Ectodermal cell (in vitro differentiated cells): ENCODE data around the gene COL6A3. TPM values are rescaled to one million over a fixed set of nuclear protein-coding genes. Genes with fewer than 3 reads are reported as not detected.

Experiments used
- H3K27ac ChIP-seq: 2 replicates; pipeline ENCODE4 v1.7.0; 2013; ENCODE audit warnings: mild to moderate bottlenecking, low read depth, low read length; ENCODE audit not compliant: insufficient read depth, poor library complexity, severe bottlenecking
- H3K27me3 ChIP-seq: 2 replicates; pipeline ENCODE4 v1.7.0; 2013; ENCODE audit warnings: mild to moderate bottlenecking, low read length; ENCODE audit not compliant: insufficient read depth, control insufficient read depth, poor library complexity, severe bottlenecking
- H3K36me3 ChIP-seq: one replicate; pipeline ENCODE4 v1.7.0; 2013; ENCODE audit warnings: low read length; ENCODE audit not compliant: control insufficient read depth, insufficient read depth
- H3K4me1 ChIP-seq: one replicate; pipeline ENCODE4 v1.7.0; 2013; ENCODE audit warnings: low read length; ENCODE audit not compliant: control insufficient read depth, insufficient read depth
- H3K4me3 ChIP-seq: 2 replicates; pipeline ENCODE4 v1.7.0; 2013; ENCODE audit warnings: low read depth, low read length, control low read depth; ENCODE audit not compliant: insufficient read depth
- H3K9me3 ChIP-seq: 2 replicates; pipeline ENCODE4 v1.7.0; 2013; ENCODE audit warnings: mild to moderate bottlenecking, low read length, moderate library complexity; ENCODE audit not compliant: control insufficient read depth
- WGBS, 2 experiments: methylation state at CpG; one replicate each; pipeline ENCODE4 v1.1.7; 2013; ENCODE audit warnings: missing lambda C conversion rate in 2 of 2; 5-methylcytosine and 5-hydroxymethylcytosine counted together
- polyA plus RNA-seq, 4 experiments: library from polyadenylated mRNA; stranded (reverse); fragments of 50-300 nt; gene quantifications; one replicate each; pipeline ENCODE4 v1.2.3, GENCODE V29; 2013

The COL6A3 gene
- 2.6 TPM for polyA plus RNA-seq (2013, experiment 1 of 4)
- polyA plus RNA-seq (2013, experiment 2 of 4): 2.6 TPM
- 3.7 TPM for polyA plus RNA-seq (2013, experiment 3 of 4)
- 4.5 TPM for polyA plus RNA-seq (2013, experiment 4 of 4)

GRCh38 chr2:237413777-237414661 lies at the start of gene COL6A3:
Gene COL6A3, minus strand, starts transcription at chr2:237414164. Its CDS starts 17,347 bp downstream, at chr2:237396817.
- Histone ChIP-seq H3K27ac (no peak within 1 kb of the TSS), H3K27me3 (no peaks in the 10 kb centered on the region), H3K4me3 (no peak within 1 kb of the TSS), H3K4me1 (no peaks in the 10 kb centered on the region), H3K36me3 (no peaks in the 10 kb centered on the region), H3K9me3 (no peaks in the 10 kb centered on the region)
- 84 to 85% methylated on average over 15 of the region's 16 CpGs for WGBS, 2 experiments

- Histone ChIP-seq H3K36me3 (no peaks in the 10 kb centered on the region), H3K4me1 (no peaks in the 10 kb centered on the region), H3K27me3 (no peaks in the 10 kb centered on the region), H3K9me3 (no peaks in the 10 kb centered on the region), H3K4me3 (no peak overlapping the region), H3K27ac (no peak overlapping the region)
- 87 to 90% methylated on average over 3 of the region's 3 CpGs for WGBS, 2 experiments
Observed at GRCh38 chr2:237459741-237460174, 45.8 kb upstream of the COL6A3 start.

- Histone ChIP-seq H3K4me1 (no peaks in the 10 kb centered on the region), H3K36me3 (no peaks in the 10 kb centered on the region), H3K27ac (no peak overlapping the region), H3K27me3 (no peaks in the 10 kb centered on the region), H3K4me3 (no peak overlapping the region), H3K9me3 (no peaks in the 10 kb centered on the region)
- WGBS, 2 experiments: 90 to 91% methylated on average over 4 of the region's 4 CpGs
Observed at GRCh38 chr2:237459226-237459625, 45.3 kb upstream of the COL6A3 start.

DNA sequence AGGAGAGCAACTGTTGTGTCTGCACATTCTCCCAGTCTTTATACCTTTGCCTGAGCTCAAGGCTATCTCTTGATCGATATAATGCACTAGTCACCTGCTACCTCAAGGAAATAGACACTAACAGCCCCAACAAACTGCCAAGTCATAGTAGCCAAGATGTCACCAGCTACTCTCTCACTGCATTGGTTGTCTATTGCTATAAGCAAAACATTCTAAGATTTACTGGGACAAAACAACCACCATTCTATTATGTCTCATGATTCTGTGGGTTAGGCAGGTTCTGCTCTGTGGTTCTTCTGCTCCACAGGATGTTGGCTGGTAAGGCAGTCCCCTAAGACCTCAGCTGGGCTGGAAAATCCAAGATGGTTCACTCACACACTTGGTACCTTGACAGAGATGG lies 44.6 kb upstream of the COL6A3 start:
- Histone ChIP-seq H3K9me3 (no peaks in the 10 kb centered on the region), H3K27ac (no peak overlapping the region), H3K36me3 (no peaks in the 10 kb centered on the region), H3K27me3 (no peaks in the 10 kb centered on the region), H3K4me1 (no peaks in the 10 kb centered on the region), H3K4me3 (no peak overlapping the region)
- 88 to 90% methylated on average over 1 of the region's 1 CpG for WGBS, 2 experiments

DNA sequence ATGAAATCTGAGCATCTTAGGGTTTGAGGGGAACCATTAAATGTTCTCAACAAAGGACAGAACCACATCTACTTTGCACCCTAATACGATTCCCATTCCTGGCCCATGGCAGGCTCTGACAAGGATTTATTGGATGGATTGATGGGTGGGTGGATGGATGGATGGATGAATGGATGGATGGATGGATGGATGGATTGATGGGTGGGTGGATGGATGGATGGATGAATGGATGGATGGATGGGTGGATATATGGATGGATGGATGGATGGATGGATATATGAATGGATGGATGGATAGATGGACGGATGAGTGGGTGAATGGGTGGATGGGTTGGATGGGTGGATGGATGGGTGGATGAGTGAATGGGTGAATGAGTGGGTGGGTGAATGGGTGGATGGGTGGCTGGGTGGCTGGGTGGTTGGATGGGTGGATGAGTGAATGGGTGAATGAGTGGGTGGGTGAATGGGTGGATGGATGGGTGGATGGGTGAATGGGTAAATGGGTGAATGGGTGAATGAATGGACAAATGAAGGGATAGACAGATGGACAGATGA lies 43.5 kb upstream of the COL6A3 start:
- Histone ChIP-seq H3K36me3 (no peaks in the 10 kb centered on the region), H3K4me3 (no peak overlapping the region), H3K27ac (no peak overlapping the region), H3K9me3 (no peaks in the 10 kb centered on the region), H3K27me3 (no peaks in the 10 kb centered on the region), H3K4me1 (no peaks in the 10 kb centered on the region)
- WGBS, 2 experiments: 80 to 91% methylated on average over 2 of the region's 2 CpGs

DNA sequence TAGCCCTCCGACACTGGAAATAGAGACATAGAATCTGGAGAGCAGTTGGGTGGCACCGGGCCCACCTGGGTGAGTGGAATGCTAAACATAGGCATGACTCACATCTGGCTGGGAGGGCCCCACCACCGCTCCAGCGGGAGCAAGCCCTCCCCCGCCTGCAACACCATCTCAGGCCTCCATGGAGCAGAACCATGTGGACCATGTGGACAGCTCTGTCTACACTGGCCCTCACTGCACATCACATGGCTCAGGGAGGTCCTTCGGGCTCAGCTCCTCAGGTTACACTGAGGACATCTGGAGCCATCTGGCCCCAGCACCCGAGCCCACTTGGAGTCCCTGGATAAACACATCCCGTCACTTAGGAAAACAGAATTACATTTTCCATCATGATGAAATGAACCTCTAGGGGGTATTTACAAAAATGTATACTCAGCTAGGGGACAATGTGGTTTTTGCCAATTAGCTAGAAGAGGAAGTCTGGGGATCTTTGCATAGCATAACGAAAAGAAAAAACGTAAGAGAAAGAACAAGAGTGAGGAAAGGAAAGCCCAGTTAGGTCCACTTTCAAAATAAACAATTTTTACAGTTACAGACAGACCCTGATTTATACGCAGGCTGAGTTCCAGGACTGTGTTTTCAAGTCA lies 42.4 kb upstream of the COL6A3 start:
- 88 to 91% methylated on average over 11 of the region's 11 CpGs for WGBS, 2 experiments
- Histone ChIP-seq H3K36me3 (no peaks in the 10 kb centered on the region), H3K27me3 (no peaks in the 10 kb centered on the region), H3K27ac (no peak overlapping the region), H3K9me3 (no peaks in the 10 kb centered on the region), H3K4me1 (no peaks in the 10 kb centered on the region), H3K4me3 (no peak overlapping the region)

DNA sequence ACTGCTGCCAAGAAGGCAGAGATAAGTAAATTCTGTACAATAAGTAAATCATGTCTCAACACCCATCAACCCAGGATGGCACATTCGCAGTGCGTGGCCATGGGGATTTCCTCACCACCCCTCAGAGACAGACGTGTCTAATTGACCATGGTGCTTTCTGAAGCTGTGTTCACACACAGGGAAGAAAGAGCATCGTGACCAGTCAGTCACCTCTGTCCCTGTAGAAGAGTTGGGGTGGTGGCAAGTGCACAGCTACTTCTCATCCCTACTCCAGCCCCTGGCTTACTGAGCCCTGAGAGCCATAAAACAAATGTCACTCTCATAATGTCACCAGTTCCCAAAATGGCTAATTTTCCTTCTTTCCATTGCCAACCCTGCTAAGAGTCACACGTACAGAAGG lies 41.8 kb upstream of the COL6A3 start:
- Histone ChIP-seq H3K4me3 (no peak overlapping the region), H3K27ac (no peak overlapping the region), H3K9me3 (no peaks in the 10 kb centered on the region), H3K36me3 (no peaks in the 10 kb centered on the region), H3K4me1 (no peaks in the 10 kb centered on the region), H3K27me3 (no peaks in the 10 kb centered on the region)
- WGBS, 2 experiments: 92 to 95% methylated on average over 5 of the region's 5 CpGs

- Histone ChIP-seq H3K27me3 (no peaks in the 10 kb centered on the region), H3K36me3 (no peaks in the 10 kb centered on the region), H3K9me3 (no peaks in the 10 kb centered on the region), H3K4me3 (no peak overlapping the region), H3K27ac (no peak overlapping the region), H3K4me1 (no peaks in the 10 kb centered on the region)
- 87% methylated on average over 3 of the region's 3 CpGs for WGBS, 2 experiments
Observed at GRCh38 chr2:237453671-237454070, 39.7 kb upstream of the COL6A3 start.

- no peaks in the 10 kb centered on the region for H3K36me3 ChIP-seq
- 92 to 94% methylated on average over 3 of the region's 3 CpGs for WGBS, 2 experiments
Observed at GRCh38 chr2:237452861-237453260, 38.9 kb upstream of the COL6A3 start.

More at GRCh38 chr2:237452861-237453260, 38.9 kb upstream of the COL6A3 start:
- Histone ChIP-seq H3K27ac (no peak overlapping the region), H3K4me3 (no peak overlapping the region), H3K27me3 (no peaks in the 10 kb centered on the region), H3K4me1 (no peaks in the 10 kb centered on the region), H3K9me3 (no peaks in the 10 kb centered on the region)
